Suprapubic skin (tissue), 4 donors: Measurements from ENCODE around the gene MAP2K5. TPM values are rescaled to one million over a fixed set of nuclear protein-coding genes. Genes with fewer than 3 reads are reported as not detected.

Experiments used
- DNase-seq, 2 donors: peaks; one replicate each; pipeline ENCODE4 v3.0.0-alpha.2; 2019; ENCODE audit warnings: low spot score in 2 of 2
- H3K27ac ChIP-seq: fragments of 200-600 bp; sonication (generic); one replicate; pipeline ENCODE4 v1.5.1; 2019
- H3K27me3 ChIP-seq: fragments of 200-600 bp; sonication (generic); one replicate; pipeline ENCODE4 v1.5.1; 2019
- H3K36me3 ChIP-seq: fragments of 200-600 bp; sonication (generic); one replicate; pipeline ENCODE4 v1.5.1; 2019
- H3K4me1 ChIP-seq: fragments of 200-600 bp; sonication (generic); one replicate; pipeline ENCODE4 v1.5.1; 2019
- H3K4me3 ChIP-seq: fragments of 200-600 bp; sonication (generic); one replicate; pipeline ENCODE4 v1.5.1; 2019; ENCODE audit warnings: mild to moderate bottlenecking
- H3K9me3 ChIP-seq: fragments of 200-600 bp; sonication (generic); one replicate; pipeline ENCODE4 v1.5.1; 2019
- EP300 ChIP-seq: sonication (generic); formaldehyde crosslinking; IDR thresholded peaks from one replicate; pipeline ENCODE4 v1.6.1; 2017; ENCODE audit warnings: antibody characterized with exemption
- POLR2A ChIP-seq, 2 donors: fragments of 450-650 bp; IDR thresholded peaks; one replicate each; pipeline ENCODE4 v1.6.1; 2017; ENCODE audit warnings: antibody characterized with exemption in 2 of 2, mild to moderate bottlenecking in 2 of 2, moderate library complexity in 2 of 2
- POLR2AphosphoS5 ChIP-seq, 3 donors: sonication (generic); formaldehyde crosslinking; IDR thresholded peaks; one replicate each; pipeline ENCODE4 v1.6.1; 2017; ENCODE audit warnings: antibody characterized with exemption in 3 of 3
- WGBS: methylation state at CpG from one replicate; pipeline ENCODE4 v1.1.5; 2018; 5-methylcytosine and 5-hydroxymethylcytosine counted together
- total RNA-seq, 4 donors: library from RNA; depleted of rRNA; stranded (reverse); fragments of >200 nt; gene quantifications; one replicate each; pipeline ENCODE4 v1.1.0, GENCODE V29; 2016
- TF ChIP-seq, protein P1 (sequence below), 2 donors: fragments of 200-600 bp in 1 of 2; fragments of 450-650 bp in 1 of 2; sonication (generic) in 1 of 2; IDR thresholded peaks; one replicate each; pipeline ENCODE4 v1.5.1; 2016 to 2019; ENCODE audit warnings: antibody characterized with exemption in 2 of 2, mild to moderate bottlenecking in 1 of 2, moderate library complexity in 1 of 2

MAP2K5 gene
- total RNA-seq, 4 donors from 2014 or later: 9.5 to 18.5 (median 10.2) TPM

DNA sequence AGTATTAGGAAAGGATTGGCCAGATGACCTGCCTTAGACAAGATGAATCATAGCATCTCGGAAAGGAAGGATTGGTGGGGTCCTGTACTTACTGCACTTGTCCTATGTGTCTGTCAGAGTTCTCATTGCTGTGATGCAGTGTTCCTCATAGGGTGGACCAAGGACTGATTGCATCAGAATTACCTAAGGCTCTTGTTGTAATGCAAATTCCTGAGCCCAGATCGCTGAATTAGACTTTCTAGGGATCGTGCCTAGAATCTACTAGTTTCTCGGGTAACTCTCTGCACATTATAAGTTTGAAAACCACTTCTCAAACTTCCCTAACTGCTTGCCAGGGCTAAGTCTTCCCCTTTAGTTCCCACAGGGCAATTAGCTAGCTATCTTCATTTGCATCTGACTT lies 207.9 kb downstream of the MAP2K5 start:
- no peaks in the 10 kb centered on the region for H3K27me3 ChIP-seq
- peaks cover 27% of the 10 kb centered on the region for H3K4me1 ChIP-seq
- H3K27ac ChIP-seq: no peak overlapping the region
- TF ChIP-seq, protein P1, sequence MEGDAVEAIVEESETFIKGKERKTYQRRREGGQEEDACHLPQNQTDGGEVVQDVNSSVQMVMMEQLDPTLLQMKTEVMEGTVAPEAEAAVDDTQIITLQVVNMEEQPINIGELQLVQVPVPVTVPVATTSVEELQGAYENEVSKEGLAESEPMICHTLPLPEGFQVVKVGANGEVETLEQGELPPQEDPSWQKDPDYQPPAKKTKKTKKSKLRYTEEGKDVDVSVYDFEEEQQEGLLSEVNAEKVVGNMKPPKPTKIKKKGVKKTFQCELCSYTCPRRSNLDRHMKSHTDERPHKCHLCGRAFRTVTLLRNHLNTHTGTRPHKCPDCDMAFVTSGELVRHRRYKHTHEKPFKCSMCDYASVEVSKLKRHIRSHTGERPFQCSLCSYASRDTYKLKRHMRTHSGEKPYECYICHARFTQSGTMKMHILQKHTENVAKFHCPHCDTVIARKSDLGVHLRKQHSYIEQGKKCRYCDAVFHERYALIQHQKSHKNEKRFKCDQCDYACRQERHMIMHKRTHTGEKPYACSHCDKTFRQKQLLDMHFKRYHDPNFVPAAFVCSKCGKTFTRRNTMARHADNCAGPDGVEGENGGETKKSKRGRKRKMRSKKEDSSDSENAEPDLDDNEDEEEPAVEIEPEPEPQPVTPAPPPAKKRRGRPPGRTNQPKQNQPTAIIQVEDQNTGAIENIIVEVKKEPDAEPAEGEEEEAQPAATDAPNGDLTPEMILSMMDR (IDR thresholded peaks at IDR 0.05): no peak
- TF ChIP-seq EP300 (no peak), POLR2AphosphoS5 (IDR thresholded peaks at IDR 0.05) (no peak), POLR2A (IDR thresholded peaks at IDR 0.05) (no peak)
- no peak overlapping the region for H3K4me3 ChIP-seq
- WGBS: 77% methylated on average over 4 of the region's 4 CpGs
- H3K36me3 ChIP-seq: no peaks in the 10 kb centered on the region
- no peaks in the 10 kb centered on the region for H3K9me3 ChIP-seq
- DNase-seq: no peak

DNA sequence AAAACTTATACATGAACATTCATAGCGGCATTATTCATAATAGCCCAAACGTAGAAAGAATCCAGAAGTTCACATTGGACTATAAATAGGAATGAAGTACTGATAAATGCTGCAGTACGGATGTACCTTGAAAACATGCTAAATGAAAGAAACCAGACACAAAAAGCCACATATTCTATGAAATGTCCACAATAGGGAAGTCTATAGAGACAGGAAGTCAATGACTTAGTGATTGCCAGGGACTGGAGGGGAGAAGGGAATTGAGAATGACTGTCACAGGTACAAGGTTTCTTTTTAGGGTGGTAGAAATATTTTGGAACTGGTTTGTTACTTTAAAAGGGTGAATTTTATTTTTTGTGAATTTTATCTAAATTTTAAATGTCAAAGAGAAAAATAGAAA lies 211.4 kb downstream of the MAP2K5 start:
- Histone ChIP-seq H3K27ac (no peak overlapping the region), H3K4me1 (no peaks in the 10 kb centered on the region), H3K27me3 (no peaks in the 10 kb centered on the region), H3K9me3 (no peaks in the 10 kb centered on the region), H3K36me3 (no peaks in the 10 kb centered on the region), H3K4me3 (no peak overlapping the region)
- no peak for TF ChIP-seq POLR2AphosphoS5 (IDR thresholded peaks at IDR 0.05)
- DNase-seq: no peak
- WGBS: 86% methylated on average over 3 of the region's 3 CpGs

DNA sequence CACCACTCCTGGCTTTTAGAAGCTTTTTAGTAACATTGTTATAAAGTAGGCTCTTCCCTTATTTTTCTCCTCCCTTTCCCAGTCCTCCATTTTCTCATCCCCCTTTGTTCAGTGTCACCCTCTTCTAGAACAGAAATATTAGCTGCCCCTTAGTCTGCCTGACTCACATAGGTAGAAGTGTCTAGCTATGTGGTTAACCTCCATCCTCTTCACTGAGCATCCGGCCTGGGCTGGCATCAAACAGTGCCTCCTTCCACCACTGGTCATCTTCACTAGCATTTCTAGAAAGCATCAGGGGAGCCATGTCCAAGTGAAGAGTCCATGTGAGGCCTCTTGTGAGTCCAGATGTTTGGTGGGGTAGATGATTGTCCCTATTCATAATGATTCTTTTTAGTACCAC lies 212.8 kb downstream of the MAP2K5 start:
- TF ChIP-seq EP300: no peak
- no peak for TF ChIP-seq POLR2AphosphoS5 (IDR thresholded peaks at IDR 0.05)
- TF ChIP-seq, protein P1 (IDR thresholded peaks at IDR 0.05): no peak
- TF ChIP-seq POLR2A (IDR thresholded peaks at IDR 0.05): no peak
- H3K9me3 ChIP-seq: no peaks in the 10 kb centered on the region
- H3K36me3 ChIP-seq: no peaks in the 10 kb centered on the region
- H3K4me1 ChIP-seq: no peaks in the 10 kb centered on the region
- H3K4me3 ChIP-seq: no peak overlapping the region
- no peaks in the 10 kb centered on the region for H3K27me3 ChIP-seq
- WGBS: 100% methylated on average over 1 of the region's 1 CpG
- no peak for DNase-seq
- H3K27ac ChIP-seq: no peak overlapping the region

DNA sequence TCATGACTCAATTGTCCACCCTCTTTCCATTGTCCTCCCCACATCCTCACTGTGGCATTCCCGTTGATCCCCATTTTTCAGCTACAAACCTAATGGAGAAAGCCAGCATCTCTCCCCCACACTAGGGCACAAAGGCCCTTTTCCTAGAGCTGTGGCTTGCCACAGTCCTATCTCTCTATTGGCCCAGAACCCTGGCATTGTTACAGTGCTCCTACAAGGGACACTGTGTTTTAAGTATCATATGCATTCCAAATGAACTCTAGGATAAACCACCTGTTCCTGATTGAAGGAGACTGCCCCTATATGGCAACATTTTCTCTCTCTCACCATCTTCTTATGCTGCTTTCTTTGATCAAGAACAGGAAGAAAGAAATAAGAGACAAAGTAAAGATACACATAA lies 213.4 kb downstream of the MAP2K5 start:
- Histone ChIP-seq H3K27me3 (no peaks in the 10 kb centered on the region), H3K9me3 (no peaks in the 10 kb centered on the region), H3K27ac (no peak overlapping the region), H3K36me3 (no peaks in the 10 kb centered on the region), H3K4me3 (no peak overlapping the region), H3K4me1 (no peaks in the 10 kb centered on the region)
- DNase-seq: no peak
- TF ChIP-seq EP300 (no peak), POLR2A (IDR thresholded peaks at IDR 0.05) (no peak), POLR2AphosphoS5 (IDR thresholded peaks at IDR 0.05) (no peak)
- TF ChIP-seq, protein P1 (IDR thresholded peaks at IDR 0.05): no peak
- 90% methylated on average over 1 of the region's 1 CpG for WGBS

GRCh38 chr15:67758619-67759300 lies 216.3 kb downstream of the MAP2K5 start:
- H3K27me3 ChIP-seq: no peaks in the 10 kb centered on the region
- H3K4me1 ChIP-seq: no peaks in the 10 kb centered on the region
- H3K9me3 ChIP-seq: no peaks in the 10 kb centered on the region
- DNase-seq: no peak
- H3K4me3 ChIP-seq: no peak overlapping the region
- H3K27ac ChIP-seq: no peak overlapping the region
- WGBS: 92% methylated on average over 7 of the region's 7 CpGs
- no peaks in the 10 kb centered on the region for H3K36me3 ChIP-seq
- TF ChIP-seq EP300: no peak
- no peak for TF ChIP-seq POLR2AphosphoS5 (IDR thresholded peaks at IDR 0.05)

DNA sequence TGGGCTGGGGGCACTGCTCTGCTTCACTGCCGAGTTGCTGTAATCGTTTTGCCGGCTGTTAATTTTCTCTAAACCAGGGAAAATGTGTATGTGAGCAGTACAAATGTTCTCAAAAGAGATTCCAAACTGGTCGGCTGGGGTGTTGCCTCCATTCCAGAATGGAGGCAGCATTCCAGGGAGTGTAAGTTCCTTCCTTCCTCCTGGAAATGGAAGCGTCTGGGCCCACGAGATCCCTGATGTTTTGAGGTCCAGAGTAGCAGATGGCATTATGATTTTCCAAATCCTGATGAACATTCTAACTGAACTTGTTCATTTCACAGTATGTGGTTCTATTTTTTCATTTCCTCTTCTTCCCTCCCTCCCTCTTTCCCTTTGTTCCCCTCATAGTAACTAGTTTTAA lies 218.4 kb downstream of the MAP2K5 start:
- DNase-seq: no peak
- no peaks in the 10 kb centered on the region for H3K9me3 ChIP-seq
- no peaks in the 10 kb centered on the region for H3K4me1 ChIP-seq
- H3K4me3 ChIP-seq: no peak overlapping the region
- H3K27ac ChIP-seq: no peak overlapping the region
- H3K27me3 ChIP-seq: no peaks in the 10 kb centered on the region
- TF ChIP-seq EP300: no peak
- TF ChIP-seq POLR2AphosphoS5 (IDR thresholded peaks at IDR 0.05): no peak
- TF ChIP-seq, protein P1 (IDR thresholded peaks at IDR 0.05): no peak
- no peak for TF ChIP-seq POLR2A (IDR thresholded peaks at IDR 0.05)
- 60% methylated on average over 6 of the region's 6 CpGs for WGBS
- H3K36me3 ChIP-seq: no peaks in the 10 kb centered on the region
